HG02970 (cell line): Measurements from ENCODE around the gene ZNF469.

ENCODE experiments used
- ATAC-seq: cut with Tn5 transposase; IDR thresholded peaks from one replicate; pipeline ENCODE4 v1.9.1; 2021; ENCODE audit warnings: mild to moderate bottlenecking, moderate library complexity, moderate number of reproducible peaks; ENCODE audit not compliant: unreplicated experiment, low FRiP score

ZNF469 gene, protein sequence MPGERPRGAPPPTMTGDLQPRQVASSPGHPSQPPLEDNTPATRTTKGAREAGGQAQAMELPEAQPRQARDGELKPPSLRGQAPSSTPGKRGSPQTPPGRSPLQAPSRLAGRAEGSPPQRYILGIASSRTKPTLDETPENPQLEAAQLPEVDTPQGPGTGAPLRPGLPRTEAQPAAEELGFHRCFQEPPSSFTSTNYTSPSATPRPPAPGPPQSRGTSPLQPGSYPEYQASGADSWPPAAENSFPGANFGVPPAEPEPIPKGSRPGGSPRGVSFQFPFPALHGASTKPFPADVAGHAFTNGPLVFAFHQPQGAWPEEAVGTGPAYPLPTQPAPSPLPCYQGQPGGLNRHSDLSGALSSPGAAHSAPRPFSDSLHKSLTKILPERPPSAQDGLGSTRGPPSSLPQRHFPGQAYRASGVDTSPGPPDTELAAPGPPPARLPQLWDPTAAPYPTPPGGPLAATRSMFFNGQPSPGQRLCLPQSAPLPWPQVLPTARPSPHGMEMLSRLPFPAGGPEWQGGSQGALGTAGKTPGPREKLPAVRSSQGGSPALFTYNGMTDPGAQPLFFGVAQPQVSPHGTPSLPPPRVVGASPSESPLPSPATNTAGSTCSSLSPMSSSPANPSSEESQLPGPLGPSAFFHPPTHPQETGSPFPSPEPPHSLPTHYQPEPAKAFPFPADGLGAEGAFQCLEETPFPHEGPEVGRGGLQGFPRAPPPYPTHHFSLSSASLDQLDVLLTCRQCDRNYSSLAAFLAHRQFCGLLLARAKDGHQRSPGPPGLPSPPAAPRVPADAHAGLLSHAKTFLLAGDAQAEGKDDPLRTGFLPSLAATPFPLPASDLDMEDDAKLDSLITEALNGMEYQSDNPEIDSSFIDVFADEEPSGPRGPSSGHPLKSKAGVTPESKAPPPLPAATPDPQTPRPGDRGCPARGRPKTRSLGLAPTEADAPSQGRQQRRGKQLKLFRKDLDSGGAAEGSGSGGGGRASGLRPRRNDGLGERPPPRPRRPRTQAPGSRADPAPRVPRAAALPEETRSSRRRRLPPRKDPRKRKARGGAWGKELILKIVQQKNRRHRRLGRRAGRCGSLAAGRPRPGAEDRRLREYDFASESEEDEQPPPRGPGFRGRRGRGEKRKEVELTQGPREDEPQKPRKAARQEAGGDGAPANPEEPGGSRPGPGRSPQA (N-terminal part only)

DNA sequence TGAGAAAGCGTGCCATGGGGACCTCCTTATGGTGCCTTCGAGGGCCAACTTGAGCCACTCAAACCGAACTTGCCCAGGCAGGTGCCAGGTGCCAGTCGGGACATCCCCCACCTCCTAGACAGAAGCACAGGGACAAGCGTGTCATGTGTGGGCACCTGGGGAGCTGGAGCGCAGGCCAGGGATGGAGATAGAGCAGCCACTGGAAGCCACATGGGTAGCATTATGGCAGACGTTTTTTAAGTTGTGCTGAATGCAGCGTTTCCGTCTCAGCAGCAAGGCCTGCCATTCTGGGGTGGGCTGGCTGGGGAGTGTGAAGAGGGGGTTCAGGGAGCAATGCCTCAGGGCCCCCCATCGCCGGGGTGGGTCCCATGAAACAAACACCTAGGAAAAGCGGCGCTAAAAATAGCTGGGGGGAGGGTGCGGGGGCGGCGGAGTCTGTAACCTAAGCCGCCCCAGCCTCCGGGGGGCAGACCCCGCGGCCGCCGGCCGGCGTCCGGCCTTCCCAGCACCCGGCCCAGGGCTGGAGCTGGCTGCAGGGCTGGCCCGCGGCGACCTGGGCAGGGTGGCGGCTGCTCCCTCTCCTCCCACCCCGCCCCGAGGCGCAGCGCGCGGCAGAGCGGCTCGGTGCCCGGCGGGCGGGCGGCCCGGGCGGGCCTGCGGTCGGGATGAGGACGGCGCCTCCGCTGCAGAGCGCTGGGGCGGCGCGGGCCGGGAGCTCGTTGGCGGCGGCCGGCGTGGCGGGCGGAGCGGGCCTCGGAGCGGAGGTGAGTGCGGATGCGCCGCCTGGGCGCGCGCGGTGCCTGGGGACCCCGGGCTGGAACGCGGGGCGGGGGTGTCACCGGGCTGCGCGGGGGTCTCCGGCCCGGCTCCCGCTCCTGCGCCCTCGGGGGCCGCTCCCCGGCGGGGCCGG, at the start of gene ZNF469:
Gene ZNF469 (plus strand): TSS at position 469 of the 910 bp plus-strand sequence. CDS start 44,512 bp downstream, outside the sequence.
- no peak for ATAC-seq

DNA sequence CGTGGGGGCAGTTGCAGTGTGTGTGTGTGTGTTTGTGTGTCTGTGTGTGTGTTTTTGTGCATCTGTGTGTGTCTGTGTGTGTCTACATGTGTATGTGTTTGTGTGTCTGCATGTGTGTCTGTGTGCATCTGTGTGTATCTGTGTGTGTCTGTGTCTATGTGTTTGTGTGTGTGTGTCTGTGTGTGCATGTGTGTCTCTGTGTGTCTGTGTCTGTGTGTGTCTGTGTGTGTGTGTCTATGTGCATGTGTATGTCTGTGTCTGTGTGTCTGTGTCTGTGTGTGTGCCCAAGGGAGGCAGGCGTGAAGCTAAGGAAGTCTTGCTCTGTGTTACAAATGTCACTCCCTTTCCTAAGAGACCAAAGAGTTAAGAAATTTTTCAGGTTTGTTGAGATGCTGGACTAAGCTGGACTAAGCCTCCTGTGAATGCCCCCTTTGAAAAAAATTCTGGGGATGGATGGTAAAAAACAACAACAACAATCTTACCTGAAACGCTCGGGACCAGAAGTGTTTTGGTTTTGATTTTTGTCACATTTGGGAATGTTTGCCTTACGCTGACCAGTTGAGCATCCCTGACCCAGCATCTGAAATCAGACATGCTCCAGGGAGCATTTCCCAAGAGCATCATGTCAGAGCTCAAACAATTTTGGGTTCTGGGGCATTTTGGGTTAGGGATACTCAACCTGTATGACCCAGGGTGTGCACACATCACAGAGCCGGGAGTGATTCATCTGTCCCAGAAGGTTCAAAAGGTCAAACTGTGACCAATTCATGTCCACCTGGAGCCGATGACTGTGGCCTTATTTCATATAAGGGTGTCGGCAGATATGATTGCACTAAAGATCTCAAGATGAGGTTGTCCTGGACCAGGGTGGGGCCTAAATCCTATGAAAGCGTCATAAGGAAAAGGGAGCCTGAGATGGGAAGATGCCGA, 48.6 kb upstream of the ZNF469 start:
- ATAC-seq = no peak

DNA sequence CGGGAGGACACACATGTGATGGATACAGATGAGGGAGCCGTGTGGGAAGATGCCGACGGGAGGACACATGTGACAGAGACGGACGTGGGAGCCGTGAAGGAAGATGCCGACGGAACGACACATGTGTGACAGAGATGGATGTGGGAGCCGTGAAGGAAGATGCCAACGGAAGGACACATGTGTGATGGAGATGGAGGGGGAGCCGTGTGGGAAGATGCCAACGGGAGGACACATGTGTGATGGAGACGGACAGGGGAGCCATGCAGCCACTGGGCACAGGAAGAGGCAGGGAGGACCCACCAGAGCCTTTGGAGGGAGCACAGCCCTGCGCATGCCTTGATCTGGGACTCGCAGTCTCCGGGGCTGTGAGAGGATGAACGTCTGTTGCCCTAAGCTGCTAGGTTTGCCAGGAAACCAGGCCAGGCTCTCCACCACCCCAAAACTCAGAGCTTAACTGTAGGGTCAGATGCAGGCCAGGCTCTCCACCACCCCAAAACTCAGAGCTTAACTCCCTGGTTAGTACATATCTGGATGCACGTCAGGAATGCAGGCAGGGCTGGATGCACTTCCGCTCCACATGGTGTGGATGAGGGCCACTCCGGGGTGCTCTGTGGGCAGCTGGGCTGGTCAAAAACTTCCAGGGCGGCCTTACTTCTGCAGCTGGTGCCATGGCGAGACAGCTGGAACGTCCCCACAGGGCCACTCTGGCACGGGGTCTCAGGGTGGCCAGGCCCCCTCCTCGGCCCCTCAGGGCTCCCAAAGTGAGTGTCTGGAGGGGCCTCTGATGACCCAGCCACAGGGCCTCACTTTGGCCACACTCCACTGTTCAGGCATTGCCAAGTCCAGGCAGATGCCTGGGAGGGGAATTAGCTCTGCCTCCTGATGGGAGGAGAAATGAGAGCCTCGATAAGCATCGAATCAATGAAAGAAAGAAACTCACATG, 47.7 kb upstream of the ZNF469 start:
- no peak for ATAC-seq

DNA sequence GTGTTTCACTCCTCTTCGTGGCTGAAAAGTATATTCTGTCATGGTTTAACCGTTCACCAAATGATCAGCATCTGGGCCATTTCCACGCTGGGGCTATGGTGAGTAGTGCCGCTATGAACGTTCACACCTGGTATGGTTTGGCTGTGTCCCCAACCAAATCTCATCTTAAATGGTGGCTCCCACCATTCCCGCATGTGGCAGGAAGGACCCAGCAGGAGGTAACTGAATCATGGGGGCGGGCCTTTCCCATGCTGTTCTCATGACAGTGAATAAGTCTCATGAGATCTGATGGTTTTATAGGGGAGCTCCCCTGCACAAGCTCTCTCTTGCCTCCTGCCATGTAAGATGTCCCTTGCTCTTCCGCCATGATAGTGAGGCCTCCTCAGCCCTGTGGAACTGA, 45.7 kb upstream of the ZNF469 start:
- no peak for ATAC-seq

DNA sequence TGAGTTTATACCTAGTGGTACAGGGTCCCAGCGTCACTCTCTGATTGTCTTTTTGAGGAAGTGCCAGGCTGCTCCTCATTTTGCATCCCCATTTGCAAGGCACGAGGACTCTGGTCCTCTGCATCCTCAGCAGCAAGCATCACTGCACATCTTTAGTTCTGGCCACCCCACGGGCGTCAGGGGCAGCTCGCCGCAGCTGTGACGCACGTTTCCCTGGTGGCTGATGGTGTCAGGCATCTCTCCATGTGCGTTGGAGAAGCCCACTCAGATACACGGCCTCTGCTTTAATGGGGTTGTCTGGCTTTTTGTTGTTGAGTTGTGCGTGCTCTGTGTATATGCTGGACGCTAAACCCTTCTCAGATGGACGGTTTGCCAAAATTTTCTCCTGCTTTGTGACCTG, 45.2 kb upstream of the ZNF469 start:
- no peak for ATAC-seq

DNA sequence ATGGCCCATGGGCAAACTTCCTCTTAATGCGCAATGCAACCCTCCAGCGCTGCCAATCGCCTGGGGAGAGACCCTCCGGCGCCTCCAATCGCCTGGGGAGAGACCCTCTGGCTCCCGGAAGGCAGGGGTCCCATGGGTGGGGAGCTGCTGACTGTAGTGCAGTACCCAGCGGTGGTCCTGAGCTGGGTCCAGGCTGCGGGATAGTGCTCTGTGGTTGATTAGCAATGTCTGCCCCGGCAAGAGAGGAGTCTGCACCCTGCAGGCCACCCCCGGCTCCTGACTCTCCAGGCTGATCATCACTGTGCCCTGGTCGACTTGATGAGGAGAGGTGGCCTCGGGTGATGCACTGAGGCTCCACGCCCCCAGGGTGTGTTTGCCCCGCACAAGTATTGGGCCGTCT, 44.6 kb upstream of the ZNF469 start:
- ATAC-seq = no peak

DNA sequence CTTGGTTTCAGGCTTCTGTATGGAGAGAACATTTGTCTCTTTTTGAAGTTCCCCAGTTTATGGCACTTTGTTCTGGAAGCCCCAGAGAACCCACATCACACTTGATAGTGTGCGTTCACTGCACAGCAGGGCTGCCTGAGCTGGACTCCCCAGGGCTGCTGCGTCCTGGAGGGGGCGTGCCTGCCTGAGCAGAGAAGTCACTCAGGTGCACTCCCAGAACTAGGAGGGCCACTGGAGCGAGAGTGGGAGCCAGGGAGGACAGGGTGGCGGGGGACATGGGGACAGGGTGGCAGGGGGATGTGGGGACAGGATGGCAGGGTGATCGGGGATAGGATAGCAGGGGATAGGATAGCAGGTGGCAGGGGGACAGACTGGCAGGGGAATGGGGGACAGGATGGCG, 43.9 kb upstream of the ZNF469 start:
- no peak for ATAC-seq

DNA sequence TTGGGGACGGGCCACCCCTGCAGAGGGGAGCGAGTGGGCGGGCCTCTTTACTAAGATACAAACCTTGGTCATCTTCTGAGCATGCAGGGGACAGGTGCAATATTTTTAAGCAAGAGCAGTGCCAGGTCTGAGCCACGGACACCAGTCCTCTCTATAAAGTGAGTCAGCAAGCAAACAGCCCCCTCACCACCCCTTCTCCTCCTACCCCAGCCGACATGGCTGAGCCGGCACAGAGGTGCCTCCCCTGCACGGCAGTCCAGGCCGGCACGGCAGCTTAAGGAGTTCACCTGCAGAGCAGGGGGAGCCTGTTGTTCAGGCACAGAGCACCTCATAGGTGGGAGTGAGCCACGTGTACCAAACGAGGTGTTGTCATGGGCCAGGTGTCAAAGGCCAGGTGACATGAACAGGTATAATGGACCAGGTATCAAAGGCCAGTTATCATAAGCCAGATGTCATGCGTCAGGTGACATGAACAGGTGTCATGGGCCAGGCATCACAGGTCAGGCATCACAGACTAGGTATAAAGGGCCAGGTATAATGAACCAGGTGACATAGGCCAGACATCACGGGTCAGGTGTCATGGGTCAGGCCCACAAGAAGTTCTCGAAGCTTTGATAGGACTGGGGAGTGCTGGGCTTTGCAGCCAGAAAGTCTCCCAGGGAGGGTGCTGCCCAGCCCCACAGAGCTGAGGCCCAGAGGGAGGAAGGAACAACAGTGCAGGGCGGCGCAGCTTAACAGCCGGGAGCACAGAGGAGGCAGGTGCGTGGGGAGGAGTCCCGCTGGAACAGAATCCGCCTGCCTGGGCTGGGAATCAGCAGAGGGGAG, 42.6 kb upstream of the ZNF469 start:
- ATAC-seq = no peak

DNA sequence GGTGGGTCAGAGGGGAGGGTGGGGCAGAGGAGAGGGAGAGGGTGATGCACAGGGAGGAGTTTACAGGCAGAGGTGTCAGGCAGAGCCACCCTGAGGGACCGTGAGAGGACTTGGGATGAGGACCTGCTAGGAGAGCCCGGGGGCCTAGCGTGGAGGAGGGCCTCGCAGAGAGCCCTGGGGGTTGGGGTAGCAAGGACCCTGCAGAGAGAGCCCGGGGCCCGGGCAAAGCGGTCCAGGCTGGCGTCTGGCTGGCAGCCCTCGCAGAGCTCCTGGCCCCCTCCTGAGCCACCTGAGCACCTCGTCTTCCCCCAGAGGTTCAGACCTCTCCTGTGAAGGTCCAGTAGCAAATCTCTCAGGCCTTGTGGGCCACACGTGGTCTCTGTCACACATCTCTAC, 42.0 kb upstream of the ZNF469 start:
- no peak for ATAC-seq

DNA sequence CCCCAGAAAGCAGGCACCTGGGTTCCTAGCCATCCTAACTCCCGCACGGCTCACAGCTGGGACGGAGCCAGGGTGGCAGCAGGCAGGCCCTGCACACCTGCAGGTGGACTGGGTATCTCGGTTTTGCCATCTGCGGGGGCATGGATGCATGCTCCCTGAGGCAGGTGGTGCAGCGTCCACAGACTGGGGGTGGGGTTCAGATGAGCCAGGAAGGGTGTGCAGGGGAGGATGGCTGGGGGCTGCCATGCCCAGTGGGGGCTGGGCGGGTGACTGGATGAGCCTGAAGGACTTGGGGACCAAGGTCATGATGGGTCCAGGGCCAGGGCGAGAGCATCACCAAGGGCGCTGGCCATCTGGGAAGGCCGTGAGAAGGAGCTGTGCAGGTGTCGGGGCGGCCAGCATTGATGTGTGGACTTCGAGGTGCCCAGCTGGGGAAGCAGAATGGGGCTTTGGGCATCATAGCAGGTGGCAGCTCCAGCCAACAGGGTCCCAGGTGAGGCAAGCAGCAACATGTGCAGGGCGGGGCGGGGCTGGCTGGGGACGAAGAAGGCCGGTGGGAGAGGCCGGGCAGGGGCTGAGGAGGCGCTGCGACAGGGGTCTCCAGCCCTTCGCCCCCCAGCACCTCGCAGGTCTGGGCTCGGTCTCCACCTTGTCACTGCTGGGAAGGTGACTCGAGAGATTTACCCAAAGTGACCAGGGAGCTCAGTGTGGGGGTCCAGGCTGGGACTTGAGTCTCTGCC, 41.0 kb upstream of the ZNF469 start:
- ATAC-seq = no peak

DNA sequence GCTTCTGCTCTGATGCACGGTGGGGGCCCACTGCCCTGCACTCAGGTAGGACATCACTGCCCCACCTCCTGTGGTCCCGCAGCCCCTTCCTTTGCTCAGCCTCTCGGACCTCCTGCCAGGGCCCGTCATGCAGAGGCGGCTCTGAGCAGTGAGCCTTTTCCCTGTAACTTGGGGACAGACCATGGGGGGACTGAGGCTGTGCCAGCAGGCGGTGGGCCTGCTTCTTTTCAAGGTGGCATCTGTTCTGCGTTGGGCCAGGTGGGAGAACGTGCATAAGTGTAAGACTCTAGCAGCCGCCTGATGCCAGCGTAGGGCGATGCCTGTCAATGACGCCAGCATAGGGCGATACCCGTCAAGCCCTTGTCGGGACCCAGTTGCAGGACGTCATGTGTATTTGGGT, 40.3 kb upstream of the ZNF469 start:
- ATAC-seq = no peak

DNA sequence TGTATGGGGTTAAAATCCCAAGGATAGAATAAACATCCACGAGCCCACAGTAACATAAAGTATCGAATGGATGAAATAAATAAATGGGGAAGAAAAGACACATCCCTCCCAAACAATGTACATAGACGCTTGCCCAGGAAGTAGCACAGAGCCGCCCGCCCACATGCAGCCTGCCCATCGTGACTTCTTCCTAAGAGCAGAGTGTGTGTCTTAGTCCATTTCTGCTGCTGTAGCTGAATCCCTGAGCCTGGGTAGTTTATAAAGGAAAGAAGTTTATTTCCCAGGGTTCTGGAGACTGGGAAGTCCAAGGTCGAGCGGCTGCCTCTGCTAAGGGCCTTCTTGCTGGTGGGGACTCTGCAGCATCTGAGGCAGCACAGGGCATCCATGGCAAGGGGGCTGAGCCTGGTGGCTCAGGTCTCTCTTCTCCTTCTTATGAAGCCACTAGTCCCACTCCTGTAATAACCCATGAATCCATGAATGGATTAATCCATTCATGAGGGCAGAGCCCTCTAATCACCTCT, 39.4 kb upstream of the ZNF469 start:
- ATAC-seq = no peak

DNA sequence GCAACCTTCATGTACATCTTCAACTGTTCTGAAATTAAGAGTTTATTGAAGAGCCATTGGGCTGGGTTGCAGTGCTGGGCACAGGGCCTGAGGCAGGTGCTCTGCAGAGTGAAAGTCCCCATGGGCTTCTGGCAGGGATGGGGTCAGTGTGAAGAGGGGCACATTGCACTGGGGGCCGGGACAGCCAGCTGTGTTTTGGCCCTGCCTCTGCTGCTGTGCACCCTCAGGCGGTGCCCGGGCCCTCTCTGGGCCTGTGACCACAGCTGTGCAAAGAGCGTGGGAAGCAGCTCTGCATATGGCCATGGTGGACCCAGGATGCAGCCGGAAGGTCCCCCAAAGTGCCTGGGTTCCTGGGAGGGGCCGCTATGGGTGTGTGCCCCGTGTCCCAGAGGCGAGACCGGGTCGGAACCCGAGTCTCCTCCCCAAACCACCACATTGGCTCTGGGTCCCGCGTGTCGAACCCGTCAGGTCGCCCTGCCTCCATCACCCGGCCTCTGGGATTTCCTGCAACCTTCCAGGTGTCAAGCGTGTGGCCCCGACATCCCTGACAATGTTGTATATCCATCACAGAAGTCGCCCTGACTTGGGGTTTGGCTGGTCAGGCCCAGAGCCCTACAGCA, 38.2 kb upstream of the ZNF469 start:
- ATAC-seq = no peak

DNA sequence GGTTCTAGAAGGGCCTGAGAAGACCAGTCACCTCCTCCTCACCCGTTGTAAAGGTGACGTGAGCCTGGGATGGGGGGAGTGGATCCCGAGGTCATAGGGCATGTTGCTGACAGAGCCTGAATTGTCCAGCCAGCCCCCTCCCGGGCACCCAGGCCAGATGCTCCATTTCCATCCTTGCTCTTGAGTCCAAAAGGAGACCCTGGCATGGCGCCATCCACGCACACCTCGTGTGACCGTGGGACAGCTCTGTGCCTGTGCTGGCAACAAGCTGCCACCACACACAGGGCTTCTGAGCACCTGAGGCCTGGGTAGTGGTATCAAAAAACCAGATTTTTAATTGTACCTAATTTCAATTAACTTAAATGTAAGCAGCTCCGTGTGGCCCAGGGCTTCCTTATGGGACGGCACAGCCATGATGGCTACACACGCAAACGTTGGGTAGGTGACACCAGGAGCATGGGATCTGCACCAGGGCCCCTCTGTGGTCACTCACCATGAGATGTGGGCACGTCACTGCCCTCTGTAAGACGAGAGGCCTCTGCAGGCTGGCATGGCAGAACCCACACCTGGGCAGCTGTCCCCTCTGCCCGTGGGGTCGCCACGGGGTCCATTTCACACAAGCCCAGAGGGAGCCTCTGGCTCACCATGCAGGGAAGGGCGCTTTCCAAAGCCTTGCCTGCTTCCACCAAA, 37.6 kb upstream of the ZNF469 start:
- ATAC-seq = no peak
